ENCODE results near the gene SLC25A39.

Gene SLC25A39

DNA sequence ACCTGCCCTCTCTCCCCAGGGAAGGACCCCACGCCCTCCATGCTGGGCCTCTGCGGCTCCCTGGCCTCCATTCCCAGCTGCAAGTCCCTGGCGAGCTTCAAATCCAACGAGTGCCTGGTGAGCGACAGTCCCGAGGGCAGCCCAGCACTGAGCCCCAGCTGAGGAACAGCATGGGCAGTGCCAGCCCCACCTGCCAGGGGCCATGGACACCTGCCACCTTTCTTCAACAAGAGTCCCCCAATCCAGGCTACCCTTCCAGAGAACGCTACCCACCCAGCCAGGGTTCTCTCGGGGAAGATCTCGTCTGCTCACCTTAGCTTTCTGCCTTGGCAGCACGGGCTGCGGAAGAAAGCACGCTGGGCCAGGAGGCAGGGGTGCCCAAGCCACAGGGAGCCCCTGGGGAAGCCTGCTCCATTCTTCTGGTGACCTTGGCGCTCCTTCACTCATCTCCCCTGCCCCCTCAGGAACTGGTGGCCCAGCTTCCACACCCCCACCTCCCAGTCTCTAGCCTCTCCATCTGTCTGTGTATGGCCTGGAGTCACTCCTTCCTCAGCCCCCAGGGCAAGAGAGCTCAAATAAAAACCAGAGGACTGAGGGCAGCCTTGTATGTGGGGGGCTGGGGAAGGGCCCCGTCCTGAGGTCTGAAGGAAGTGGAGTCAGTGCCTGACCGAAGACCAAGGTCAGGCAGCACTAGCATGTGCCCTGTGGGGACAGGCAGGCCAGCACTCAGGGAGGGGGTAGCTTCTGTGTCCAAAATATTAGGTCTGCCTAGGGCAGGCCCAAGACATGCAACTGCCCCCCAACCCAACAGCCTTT, 6.3 kb downstream of the SLC25A39 start:
- ATAC-seq (replicated peaks), result no peak
- H3K27ac Mint-ChIP-seq, result no peak overlapping the region
- H3K36me3 Mint-ChIP-seq, result peaks cover 38 to 41% of the 10 kb centered on the region in 2 donors
- no peak for DNase-seq
- peaks cover 21 to 24% of the 10 kb centered on the region in 2 donors for H3K4me1 Mint-ChIP-seq
- H3K27me3 Mint-ChIP-seq, result peaks cover 40 to 50% of the 10 kb centered on the region in 2 donors
- H3K4me3 Mint-ChIP-seq, result no peak overlapping the region
- peaks cover 3% of the 10 kb centered on the region in 2 donors for H3K9me3 Mint-ChIP-seq

DNA sequence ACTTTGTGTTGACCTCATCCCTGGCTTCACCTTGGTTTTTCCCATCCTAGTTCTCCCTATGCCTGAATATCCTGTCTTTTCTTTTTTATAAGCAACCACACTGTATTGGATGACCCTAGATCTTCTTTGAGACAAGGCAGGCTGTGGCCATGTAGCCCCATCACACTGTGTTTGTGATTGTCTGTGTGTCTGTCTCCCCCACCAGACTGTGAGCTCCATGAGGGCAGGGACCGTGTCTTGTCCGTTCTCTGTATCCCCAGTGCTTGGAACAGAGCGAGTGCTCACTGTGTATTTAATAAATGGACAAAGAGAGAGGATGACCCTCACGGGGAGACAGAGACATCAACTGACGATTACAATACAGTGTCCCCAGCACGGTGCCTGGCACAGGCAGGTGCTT, 7.1 kb downstream of the SLC25A39 start:
- Mint-ChIP-seq H3K9me3 (peaks cover 3% of the 10 kb centered on the region in 2 donors), H3K4me1 (peaks cover 21 to 24% of the 10 kb centered on the region in 2 donors), H3K36me3 (peaks cover 38 to 40% of the 10 kb centered on the region in 2 donors), H3K4me3 (no peak overlapping the region), H3K27ac (no peak overlapping the region), H3K27me3 (peaks cover 47 to 57% of the 10 kb centered on the region in 2 donors)
- no peak for DNase-seq
- no peak for ATAC-seq (replicated peaks)

DNA sequence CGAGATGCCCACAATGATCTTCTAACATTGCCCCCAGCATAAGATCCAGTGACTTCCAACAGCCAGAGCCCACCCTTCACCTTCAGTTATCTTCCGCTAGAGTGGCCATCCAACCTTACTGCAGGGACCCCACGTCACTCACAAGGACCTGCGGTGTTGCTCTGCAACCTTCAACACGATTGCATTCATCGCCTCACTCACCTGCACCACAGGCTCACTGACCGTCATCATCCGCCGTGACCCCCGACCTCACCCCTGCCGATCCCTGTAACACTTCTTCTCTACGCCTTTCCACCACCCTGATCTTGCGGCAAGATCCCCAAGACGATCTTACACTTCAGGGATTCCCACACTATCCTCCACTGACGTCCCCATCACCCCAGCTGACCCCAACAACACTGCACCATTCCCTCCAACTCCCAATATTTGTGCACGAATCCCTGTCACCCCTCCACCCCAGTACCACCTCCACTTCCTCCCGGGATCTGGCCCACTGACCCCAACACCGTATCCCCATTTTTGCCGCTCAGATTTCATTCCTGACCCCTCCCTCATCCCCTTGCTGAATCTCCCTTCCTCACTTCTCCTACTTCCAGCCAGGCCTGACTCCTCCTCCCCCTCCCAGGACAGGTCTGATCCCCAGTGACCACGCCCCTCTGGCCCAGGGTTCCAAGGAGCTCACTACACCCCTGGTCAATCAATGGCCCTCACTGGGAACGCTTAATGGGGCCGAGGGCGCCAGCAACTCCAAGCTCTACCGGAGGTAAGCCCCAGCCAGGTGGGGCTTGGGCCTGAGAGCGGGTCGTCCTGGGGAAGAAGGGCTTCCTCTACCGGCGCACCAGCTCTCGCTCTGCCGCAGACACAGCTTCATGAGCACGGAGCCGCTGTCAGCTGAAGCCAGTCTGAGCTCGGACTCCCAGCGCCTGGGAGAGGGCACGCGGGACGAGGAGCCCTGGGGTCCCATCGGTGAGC, 8.6 kb downstream of the SLC25A39 start:
- peak in 1 of 2 donors; percentile 8 for ATAC-seq (replicated peaks)
- Mint-ChIP-seq H3K4me3 (peak overlapping the region; percentile 72 to 79), H3K36me3 (peaks cover 26 to 27% of the 10 kb centered on the region in 2 donors), H3K4me1 (peaks cover 13 to 16% of the 10 kb centered on the region in 2 donors), H3K27me3 (peaks cover 54 to 64% of the 10 kb centered on the region in 2 donors), H3K27ac (peak overlapping the region; percentile 52), H3K9me3 (peaks cover 3% of the 10 kb centered on the region in 2 donors)
- no peak for DNase-seq

DNA sequence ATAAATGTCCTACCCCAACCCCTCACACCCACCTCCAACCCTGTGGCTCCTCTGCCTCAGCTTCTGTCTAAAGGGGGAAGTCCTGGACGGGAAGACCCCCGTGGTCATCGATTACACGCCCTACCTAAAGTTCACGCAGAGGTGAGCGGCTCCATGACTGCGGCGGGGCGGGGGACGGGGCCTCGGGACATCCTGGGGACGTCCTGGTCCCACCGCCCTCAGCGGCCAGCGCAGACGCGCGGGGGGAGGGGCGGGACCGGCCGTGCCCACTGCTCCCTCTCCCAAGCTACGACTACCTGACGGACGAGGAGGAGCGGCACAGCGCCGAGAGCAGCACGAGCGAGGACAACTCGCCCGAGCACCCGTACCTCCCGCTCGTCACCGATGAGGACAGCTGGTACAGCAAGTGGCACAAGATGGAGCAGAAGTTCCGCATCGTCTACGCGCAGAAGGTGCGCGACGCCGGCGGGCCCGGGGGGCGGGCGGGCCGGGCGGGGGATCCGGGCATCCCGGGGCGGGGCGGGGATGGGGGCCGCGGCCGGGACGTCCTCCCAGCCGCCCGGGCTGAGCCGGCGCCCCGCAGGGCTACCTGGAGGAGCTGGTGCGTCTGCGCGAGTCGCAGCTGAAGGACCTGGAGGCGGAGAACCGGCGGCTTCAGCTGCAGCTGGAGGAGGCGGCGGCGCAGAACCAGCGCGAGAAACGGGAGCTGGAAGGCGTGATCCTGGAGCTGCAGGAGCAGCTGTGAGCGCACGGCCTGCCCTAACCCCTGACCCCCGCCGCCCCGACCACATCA, 9.6 kb downstream of the SLC25A39 start:
- Mint-ChIP-seq H3K27ac (peak overlapping the region; percentile 52), H3K4me1 (peaks cover 17 to 18% of the 10 kb centered on the region in 2 donors), H3K36me3 (peaks cover 21 to 24% of the 10 kb centered on the region in 2 donors), H3K4me3 (peak overlapping the region; percentile 72 to 79), H3K27me3 (peaks cover 58 to 64% of the 10 kb centered on the region in 2 donors), H3K9me3 (peaks cover 3% of the 10 kb centered on the region in 2 donors)
- DNase-seq (no peak), ATAC-seq (replicated peaks) (peak; percentile 73 to 76)

DNA sequence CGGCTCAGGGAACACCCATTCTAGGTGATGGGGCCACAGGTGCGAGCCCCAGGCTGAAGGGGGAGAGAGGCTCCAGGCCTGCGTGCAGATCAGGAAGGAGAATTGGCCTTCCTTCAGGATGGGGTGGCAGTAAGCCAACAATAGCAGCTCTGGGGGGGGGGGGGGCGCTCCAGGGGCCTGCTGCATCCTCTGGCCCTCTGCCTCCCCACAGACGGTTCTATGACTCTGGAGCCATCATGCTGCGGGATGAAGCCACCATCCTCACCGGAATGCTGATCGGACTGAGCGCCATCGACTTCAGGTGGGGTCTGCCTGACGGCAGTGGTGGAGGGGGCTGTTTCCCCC, 10.1 kb downstream of the SLC25A39 start:
- Mint-ChIP-seq H3K4me1 (peaks cover 21 to 22% of the 10 kb centered on the region in 2 donors), H3K9me3 (peaks cover 3% of the 10 kb centered on the region in 2 donors), H3K27me3 (peaks cover 63 to 70% of the 10 kb centered on the region in 2 donors), H3K4me3 (peak overlapping the region; percentile 66 to 72), H3K27ac (no peak overlapping the region), H3K36me3 (peaks cover 21% of the 10 kb centered on the region in 2 donors)
- DNase-seq, result no peak
- no peak for ATAC-seq (replicated peaks)

DNA sequence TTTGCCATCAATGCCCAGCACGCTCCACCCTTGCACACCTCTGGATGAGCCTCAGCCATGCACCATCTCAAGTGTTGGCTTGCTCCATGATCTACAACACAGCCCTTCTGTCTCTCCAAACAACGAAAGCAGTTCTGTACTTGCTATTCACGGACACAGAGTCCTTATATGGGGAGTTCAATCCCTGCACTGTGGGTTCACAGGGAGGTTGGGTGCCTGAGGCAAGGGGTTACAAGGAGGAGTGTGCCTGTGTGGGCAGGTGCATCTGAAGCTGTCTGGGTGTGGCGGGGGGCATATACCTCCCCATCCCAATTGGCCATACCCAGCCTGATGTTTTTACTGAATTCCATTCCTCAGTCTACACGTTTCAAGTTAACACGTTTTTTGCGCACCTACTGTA, 10.6 kb downstream of the SLC25A39 start:
- peaks cover 66 to 75% of the 10 kb centered on the region in 2 donors for H3K27me3 Mint-ChIP-seq
- peaks cover 18 to 27% of the 10 kb centered on the region in 2 donors for H3K4me1 Mint-ChIP-seq
- H3K27ac Mint-ChIP-seq, result no peak overlapping the region
- peaks cover 3% of the 10 kb centered on the region in 2 donors for H3K9me3 Mint-ChIP-seq
- peaks cover 16% of the 10 kb centered on the region in 2 donors for H3K36me3 Mint-ChIP-seq
- no peak for DNase-seq
- peak overlapping the region; percentile 7 to 55 for H3K4me3 Mint-ChIP-seq
- ATAC-seq (replicated peaks), result no peak

DNA sequence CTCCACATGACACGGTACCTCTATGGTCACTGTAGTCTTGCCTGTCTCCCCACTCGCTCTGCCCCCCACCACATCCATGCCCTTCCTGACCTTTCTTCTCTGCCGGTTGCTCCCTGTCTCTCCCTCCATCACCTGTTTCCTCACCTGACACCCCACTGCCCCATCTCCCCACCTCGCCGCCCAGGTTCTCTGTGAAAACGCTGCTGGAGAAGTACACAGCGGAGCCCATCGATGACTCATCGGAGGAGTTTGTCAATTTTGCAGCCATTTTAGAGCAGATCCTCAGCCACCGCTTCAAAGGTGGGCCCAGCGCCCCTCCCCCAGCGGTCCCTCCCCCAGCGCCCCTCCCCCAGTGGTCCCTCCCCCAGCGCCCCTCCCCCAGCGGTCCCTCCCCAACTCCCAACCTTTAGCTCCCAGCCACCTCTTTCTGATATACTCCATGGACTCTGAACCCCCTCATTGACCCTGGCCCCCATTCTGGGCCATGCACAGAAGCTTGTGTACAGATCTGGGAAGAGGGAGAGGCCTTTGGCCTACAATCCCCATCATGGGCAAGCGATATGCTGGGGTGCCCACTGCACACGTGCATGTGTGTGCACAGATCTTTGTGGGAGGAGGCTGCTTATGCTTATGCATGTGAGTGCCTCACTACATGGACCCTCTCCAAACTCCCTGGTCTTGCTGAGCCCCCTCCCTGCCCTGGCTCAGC, 12.1 kb downstream of the SLC25A39 start:
- Mint-ChIP-seq H3K27ac (no peak overlapping the region), H3K9me3 (peaks cover 2 to 3% of the 10 kb centered on the region in 2 donors), H3K27me3 (peaks cover 65 to 71% of the 10 kb centered on the region in 2 donors), H3K4me1 (peaks cover 20 to 40% of the 10 kb centered on the region in 2 donors), H3K36me3 (peaks cover 3 to 5% of the 10 kb centered on the region in 2 donors), H3K4me3 (no peak overlapping the region)
- no peak for ATAC-seq (replicated peaks)
- no peak for DNase-seq

DNA sequence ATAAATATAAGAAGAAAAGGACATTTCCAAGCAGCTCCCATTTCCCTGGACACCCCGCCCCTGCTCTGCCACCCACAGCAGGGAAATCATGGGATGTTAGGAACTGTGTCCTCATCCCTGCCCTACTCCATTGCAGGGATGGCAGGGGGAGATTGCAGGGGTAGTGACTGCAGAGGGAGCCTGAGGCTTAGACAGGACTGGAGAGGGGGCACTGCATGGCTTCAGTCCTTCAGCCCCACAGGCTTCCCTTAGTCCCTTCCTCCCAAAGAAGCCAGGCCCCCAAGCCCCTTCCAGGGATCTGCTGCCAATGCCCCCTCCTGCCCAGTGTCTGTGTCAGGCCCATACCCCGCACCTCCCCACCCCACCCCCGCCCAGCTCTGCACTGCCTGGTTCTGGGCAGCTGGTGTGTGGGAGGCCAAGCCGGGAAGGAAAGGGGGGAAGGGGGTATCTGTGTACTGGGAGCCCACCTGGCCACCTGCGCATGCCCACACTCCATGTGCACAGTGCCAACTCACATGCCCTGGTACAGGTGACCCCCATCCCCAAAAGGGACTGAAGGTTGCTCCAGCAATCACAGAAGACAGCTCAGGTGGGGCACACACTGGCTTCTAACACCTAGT, 13.0 kb downstream of the SLC25A39 start:
- ATAC-seq (replicated peaks), result no peak
- no peak overlapping the region for H3K27ac Mint-ChIP-seq

DNA sequence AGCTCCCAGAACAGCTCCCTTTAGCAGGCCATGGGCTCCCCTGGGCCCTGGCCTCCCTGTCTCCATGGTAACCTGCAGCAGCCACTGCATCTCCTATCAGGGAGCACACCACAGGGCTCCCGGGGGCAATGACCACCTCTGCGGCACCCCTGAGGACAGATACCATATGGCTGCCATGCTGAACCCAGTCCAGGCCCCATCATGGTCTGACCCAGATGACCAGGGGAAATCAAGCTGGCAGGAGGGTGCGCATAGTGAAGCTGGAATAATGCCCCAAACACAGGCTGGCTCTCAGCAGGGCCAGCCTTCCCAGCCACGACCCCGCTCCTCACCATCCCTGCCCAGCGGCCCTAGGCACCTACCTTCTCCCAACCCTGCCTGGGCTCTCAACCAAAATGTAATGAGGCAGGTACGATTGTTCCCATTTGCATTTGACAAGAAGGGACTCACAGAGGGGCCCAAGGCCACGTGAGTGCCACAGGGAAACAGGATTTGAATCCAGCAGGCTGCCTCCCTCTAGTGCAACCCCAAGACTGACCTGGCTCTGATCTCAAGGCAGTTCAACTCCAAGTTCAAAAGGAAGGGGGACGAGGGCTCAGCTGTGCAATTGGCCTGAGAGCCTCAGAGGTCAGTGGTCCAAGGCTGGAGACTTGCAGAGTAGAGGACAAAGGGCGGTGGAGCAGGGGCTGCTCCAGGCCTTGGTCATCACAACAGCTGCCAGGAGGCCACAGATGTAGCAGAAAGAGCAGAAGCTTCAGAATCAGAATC, 13.8 kb downstream of the SLC25A39 start:
- ATAC-seq (replicated peaks) (no peak), DNase-seq (no peak)
- H3K27me3 Mint-ChIP-seq, result peaks cover 68 to 71% of the 10 kb centered on the region in 2 donors
- no peaks in the 10 kb centered on the region for H3K9me3 Mint-ChIP-seq
- H3K4me3 Mint-ChIP-seq, result no peak overlapping the region
- peaks cover 0 to 2% of the 10 kb centered on the region in 2 donors for H3K36me3 Mint-ChIP-seq
- peaks cover 16 to 42% of the 10 kb centered on the region in 2 donors for H3K4me1 Mint-ChIP-seq
- no peak overlapping the region for H3K27ac Mint-ChIP-seq

More for the DNA sequence above, 13.0 kb downstream of the SLC25A39 start:
- H3K4me1 Mint-ChIP-seq, result peaks cover 22 to 49% of the 10 kb centered on the region in 2 donors
- no peaks in the 10 kb centered on the region for H3K9me3 Mint-ChIP-seq
- DNase-seq, result no peak
- peaks cover 69 to 71% of the 10 kb centered on the region in 2 donors for H3K27me3 Mint-ChIP-seq
- H3K4me3 Mint-ChIP-seq, result no peak overlapping the region
- peaks cover 0 to 2% of the 10 kb centered on the region in 2 donors for H3K36me3 Mint-ChIP-seq

DNA sequence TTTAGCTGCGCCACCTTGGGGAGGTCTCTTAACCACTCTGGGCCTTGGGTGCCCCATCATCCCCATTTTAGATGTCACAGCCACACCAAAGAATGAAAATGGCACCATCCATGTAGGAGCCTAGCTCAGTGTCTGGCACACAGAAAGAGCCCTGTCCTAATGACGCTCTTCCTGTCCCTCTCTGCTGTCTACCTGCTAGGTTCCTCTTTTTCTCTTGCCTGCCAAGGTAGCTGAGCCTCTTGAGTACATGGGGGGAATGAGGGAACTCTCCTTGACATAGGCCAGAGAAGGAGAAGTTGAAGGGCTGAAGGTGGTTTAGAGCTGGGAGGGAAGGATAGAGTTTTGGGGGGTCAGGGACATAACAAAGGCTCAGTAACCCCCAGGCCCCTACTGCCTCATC, 14.4 kb downstream of the SLC25A39 start:
- peak overlapping the region in 1 of 2 donors; percentile 48 for H3K4me3 Mint-ChIP-seq
- peaks cover 13 to 37% of the 10 kb centered on the region in 2 donors for H3K4me1 Mint-ChIP-seq
- peaks cover 66 to 70% of the 10 kb centered on the region in 2 donors for H3K27me3 Mint-ChIP-seq
- H3K9me3 Mint-ChIP-seq, result no peaks in the 10 kb centered on the region
- H3K36me3 Mint-ChIP-seq, result peaks cover 0 to 2% of the 10 kb centered on the region in 2 donors
- ATAC-seq (replicated peaks) (no peak), DNase-seq (no peak)
- H3K27ac Mint-ChIP-seq, result no peak overlapping the region

DNA sequence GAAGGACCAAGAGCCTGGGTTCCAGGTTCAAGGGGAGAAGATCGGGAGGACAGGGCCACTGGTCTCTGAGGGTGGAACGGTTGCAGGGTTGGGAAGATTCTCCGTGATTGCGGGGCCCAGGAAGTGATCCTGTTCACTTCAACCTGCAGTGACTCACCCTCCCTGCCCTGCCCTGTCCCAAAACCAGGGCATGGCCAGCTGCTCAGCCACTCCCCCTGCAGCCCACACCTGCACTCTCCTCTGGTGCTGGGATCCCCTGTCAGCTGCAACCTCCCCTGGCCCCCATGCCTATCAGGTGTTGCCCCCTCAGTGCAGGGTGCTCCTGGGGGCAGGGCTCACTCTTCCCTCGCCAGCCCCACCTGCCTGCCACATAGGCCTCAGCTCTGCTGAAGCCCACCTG, 15.2 kb downstream of the SLC25A39 start:
- DNase-seq (no peak), ATAC-seq (replicated peaks) (no peak)
- Mint-ChIP-seq H3K4me3 (peak overlapping the region; percentile 30 to 48), H3K9me3 (no peaks in the 10 kb centered on the region), H3K27me3 (peaks cover 69 to 73% of the 10 kb centered on the region in 2 donors), H3K4me1 (peaks cover 13 to 37% of the 10 kb centered on the region in 2 donors), H3K27ac (no peak overlapping the region), H3K36me3 (peaks cover 0 to 2% of the 10 kb centered on the region in 2 donors)

DNA sequence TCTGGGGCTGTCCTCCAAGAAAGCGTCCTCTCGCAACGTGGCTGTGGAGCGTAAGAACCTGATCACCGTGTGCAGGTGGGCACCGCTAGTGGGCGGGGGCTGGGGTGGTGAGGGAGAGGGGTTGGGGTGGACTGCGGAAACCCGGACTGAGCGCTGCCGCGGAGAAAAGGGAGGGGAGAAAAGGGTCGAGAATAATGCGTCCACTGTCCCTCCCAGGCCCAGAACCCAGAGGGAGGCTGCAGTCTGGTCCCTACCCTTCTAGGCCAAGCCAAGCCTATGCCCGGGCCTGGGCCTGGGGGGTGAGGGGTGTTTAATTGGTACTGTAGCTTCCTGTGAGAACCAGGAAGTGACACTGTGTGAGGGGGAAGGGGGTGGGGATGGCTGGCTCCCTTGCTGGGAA, 15.8 kb downstream of the SLC25A39 start:
- Mint-ChIP-seq H3K27me3 (peaks cover 66 to 71% of the 10 kb centered on the region in 2 donors), H3K9me3 (no peaks in the 10 kb centered on the region), H3K4me1 (peaks cover 13 to 37% of the 10 kb centered on the region in 2 donors), H3K27ac (no peak overlapping the region), H3K36me3 (peaks cover 0 to 2% of the 10 kb centered on the region in 2 donors), H3K4me3 (peak overlapping the region; percentile 6 to 31)
- DNase-seq (no peak), ATAC-seq (replicated peaks) (peak in 1 of 2 donors; percentile 13)
